Measurements from ENCODE around the gene ARID5A.

- TF ChIP-seq, protein P1, sequence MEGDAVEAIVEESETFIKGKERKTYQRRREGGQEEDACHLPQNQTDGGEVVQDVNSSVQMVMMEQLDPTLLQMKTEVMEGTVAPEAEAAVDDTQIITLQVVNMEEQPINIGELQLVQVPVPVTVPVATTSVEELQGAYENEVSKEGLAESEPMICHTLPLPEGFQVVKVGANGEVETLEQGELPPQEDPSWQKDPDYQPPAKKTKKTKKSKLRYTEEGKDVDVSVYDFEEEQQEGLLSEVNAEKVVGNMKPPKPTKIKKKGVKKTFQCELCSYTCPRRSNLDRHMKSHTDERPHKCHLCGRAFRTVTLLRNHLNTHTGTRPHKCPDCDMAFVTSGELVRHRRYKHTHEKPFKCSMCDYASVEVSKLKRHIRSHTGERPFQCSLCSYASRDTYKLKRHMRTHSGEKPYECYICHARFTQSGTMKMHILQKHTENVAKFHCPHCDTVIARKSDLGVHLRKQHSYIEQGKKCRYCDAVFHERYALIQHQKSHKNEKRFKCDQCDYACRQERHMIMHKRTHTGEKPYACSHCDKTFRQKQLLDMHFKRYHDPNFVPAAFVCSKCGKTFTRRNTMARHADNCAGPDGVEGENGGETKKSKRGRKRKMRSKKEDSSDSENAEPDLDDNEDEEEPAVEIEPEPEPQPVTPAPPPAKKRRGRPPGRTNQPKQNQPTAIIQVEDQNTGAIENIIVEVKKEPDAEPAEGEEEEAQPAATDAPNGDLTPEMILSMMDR (IDR thresholded peaks at IDR 0.05), result no peak
- TF ChIP-seq, protein P2, sequence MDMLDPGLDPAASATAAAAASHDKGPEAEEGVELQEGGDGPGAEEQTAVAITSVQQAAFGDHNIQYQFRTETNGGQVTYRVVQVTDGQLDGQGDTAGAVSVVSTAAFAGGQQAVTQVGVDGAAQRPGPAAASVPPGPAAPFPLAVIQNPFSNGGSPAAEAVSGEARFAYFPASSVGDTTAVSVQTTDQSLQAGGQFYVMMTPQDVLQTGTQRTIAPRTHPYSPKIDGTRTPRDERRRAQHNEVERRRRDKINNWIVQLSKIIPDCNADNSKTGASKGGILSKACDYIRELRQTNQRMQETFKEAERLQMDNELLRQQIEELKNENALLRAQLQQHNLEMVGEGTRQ (CRISPR knock-in tag; IDR thresholded peaks at IDR 0.05), result no peak
- TF ChIP-seq FOXJ3 (CRISPR knock-in tag; IDR thresholded peaks at IDR 0.05; ENCODE audit: borderline replicate concordance), result no peak
- TF ChIP-seq, protein P3, sequence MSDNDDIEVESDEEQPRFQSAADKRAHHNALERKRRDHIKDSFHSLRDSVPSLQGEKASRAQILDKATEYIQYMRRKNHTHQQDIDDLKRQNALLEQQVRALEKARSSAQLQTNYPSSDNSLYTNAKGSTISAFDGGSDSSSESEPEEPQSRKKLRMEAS (CRISPR knock-in tag; IDR thresholded peaks at IDR 0.05), result no peak
- TF ChIP-seq ZNF512 (CRISPR knock-in tag; IDR thresholded peaks at IDR 0.05; ENCODE audit: borderline replicate concordance), result no peak
- TF ChIP-seq, protein P4, sequence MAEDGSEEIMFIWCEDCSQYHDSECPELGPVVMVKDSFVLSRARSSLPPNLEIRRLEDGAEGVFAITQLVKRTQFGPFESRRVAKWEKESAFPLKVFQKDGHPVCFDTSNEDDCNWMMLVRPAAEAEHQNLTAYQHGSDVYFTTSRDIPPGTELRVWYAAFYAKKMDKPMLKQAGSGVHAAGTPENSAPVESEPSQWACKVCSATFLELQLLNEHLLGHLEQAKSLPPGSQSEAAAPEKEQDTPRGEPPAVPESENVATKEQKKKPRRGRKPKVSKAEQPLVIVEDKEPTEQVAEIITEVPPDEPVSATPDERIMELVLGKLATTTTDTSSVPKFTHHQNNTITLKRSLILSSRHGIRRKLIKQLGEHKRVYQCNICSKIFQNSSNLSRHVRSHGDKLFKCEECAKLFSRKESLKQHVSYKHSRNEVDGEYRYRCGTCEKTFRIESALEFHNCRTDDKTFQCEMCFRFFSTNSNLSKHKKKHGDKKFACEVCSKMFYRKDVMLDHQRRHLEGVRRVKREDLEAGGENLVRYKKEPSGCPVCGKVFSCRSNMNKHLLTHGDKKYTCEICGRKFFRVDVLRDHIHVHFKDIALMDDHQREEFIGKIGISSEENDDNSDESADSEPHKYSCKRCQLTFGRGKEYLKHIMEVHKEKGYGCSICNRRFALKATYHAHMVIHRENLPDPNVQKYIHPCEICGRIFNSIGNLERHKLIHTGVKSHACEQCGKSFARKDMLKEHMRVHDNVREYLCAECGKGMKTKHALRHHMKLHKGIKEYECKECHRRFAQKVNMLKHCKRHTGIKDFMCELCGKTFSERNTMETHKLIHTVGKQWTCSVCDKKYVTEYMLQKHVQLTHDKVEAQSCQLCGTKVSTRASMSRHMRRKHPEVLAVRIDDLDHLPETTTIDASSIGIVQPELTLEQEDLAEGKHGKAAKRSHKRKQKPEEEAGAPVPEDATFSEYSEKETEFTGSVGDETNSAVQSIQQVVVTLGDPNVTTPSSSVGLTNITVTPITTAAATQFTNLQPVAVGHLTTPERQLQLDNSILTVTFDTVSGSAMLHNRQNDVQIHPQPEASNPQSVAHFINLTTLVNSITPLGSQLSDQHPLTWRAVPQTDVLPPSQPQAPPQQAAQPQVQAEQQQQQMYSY (CRISPR knock-in tag; IDR thresholded peaks at IDR 0.05), result no peak
- no peak for TF ChIP-seq ZBTB43 (CRISPR knock-in tag; IDR thresholded peaks at IDR 0.05)
- no peak for TF ChIP-seq JUN (CRISPR knock-in tag; IDR thresholded peaks at IDR 0.05)
Measured at GRCh38 chr2:96498021-96498431, 38.5 kb upstream of the ARID5A start.
